NCI-H1105 (cell line): ENCODE results near the gene RTCA.
"Not testable (repeated sequence)": the region's sequence is repeated elsewhere in the genome, so short reads cannot be mapped to it uniquely, and the experiment has no call there.

Experiments used
- DNase-seq: peaks from one replicate; lab custom pipeline; 2025; lab: John Stamatoyannopoulos, UW

Gene RTCA

DNA sequence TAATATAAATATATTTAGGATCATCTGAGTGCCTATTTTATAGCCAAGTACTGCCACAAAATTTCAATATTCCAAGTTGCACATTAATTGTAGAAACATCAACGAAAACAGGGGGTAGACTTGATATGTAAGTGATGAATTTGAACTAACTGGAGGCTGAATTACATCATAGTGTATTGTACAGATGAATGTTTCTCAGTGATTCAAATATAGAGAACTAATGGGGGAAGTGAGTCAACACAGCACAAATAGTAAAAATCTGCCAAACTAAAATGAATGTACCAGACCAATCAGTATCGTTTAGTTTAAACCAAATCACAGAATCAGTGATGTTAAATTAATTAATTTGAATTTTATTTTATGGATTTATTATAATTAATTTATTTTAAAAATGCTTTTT, 42.8 kb downstream of the RTCA start:
- DNase-seq, result no peak

DNA sequence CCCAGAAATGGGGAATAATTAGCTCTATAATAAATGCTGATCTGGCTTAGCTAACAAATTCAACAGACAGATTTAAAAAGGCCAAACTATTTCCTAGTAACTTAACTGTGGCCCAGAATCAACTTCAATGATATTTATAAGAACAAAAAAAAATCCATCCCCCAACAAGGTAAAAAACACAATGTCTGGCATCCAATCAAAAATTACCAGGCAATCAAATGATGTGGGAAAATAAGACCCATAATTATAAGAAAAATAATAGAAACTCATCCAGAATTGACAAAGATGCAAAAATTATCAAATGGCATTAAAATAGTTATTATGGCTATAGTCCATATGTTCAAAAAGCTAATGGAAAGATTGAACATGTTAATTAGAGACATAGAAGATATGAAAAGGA, 43.8 kb downstream of the RTCA start:
- DNase-seq, result no peak

DNA sequence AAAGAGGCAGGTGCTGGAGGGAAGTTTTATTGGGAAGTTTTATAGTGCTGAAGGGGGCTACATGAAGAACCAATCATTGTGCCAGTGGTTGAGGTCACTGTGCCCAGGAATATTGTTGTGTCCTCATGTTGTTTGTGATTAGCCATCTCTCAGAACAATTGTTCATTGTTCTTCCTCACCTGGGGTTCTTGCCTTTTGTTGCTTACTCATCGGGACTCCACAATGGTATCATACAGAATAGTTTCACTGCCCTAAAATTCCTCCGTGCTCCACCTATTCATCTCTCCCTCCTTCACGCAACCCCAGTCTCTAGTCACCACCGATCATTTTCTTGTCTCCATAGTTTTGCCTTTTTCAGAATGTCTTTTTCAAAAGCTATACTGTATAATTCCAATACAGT, 47.4 kb downstream of the RTCA start:
- no peak for DNase-seq

DNA sequence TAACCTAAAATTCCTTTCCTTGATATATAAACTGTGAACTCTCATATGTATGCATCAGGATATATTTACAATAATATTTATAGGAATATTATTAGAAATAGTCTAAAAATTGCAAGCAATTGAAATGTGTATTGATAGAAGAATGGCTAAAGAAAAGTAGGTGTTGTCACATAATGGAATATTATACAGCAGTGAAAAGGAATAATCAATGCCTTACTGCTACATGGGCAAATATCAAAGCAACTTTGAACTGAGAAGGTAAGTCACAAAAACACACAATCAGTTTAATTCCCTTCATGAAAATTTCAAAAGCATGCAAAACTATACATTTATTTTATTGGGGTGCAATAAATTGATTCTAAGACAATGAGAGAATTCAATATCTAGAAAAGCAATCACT, 50.6 kb downstream of the RTCA start:
- no peak for DNase-seq

DNA sequence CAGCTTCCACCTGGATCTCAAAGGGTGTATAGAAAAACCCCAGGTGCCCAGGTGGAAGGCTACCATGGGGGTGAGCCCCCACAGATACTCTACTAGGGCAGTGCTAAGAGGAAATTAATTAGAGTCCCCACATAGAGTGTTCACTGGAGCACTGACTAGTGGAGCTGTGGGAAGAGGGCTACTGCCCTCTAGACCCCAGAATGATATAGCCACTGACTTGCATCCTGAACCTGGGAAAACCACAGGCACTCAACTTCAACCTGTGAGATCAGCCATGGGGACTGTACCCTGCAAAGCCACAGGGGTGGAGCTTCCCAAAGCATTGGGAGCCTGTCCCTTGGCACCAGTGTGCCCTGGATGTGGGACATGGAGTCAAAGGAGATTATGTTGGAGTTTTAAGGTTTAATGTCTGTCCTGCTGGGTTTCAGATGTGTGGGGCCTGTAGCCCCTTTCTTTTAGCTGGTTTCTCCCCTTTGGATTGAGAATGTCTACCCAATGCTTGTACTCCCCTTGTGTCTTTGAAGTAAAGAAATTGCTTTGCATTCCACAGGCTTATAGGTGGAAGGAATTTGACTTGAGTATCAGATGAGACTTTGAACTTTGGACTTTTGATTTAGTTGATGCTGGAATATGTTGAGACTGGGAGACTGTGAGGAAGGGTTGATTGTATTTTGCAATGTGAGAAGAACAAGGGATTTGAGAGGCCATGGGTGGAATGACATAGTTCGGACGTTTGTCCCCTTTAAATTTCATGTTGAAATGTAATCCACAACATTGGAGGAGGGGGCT, 54.5 kb downstream of the RTCA start:
- no peak for DNase-seq

DNA sequence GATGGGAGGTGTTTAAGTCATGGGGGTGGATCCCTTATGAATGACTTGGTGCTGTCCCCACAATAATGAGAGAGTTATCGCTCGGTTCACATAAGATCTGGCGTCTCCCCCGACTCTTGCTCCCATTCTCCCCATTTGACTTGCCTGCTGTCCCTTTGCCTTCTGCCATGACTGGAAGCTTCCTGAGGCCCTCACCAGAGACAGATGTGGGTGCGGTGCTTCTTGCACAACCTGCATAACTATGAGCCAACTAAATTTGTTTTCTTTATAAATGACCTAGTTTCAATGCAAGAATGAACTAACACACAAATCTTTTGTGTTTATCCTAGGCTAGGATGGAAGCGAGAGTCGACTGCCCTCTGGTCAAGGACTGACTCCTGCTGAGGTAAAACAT, 55.1 kb downstream of the RTCA start:
- no peak for DNase-seq

DNA sequence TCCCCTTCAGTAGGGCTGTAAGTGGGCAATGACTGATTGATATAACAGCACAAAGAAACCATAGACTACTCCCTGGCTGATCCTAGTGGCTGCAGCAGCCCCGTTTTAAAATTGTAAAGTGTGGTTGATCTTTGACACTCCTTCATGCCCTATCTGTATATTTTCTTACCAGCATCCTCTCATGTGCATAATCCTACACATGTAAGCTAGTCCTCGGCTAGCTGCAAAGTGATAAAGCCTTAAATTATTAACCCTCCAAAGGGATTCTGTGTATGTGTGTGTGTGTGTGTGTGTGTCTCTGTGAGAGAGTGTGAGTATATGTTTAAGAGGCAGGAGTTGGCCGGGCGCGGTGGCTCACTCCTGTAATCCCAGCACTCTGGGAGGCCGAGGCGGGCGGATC, 55.5 kb downstream of the RTCA start:
- DNase-seq, result no peak

GRCh38 chr1:100322436-100323211, 56.6 kb downstream of the RTCA start:
- DNase-seq, result no peak

GRCh38 chr1:100323419-100324106, 57.5 kb downstream of the RTCA start:
- DNase-seq, result no peak

DNA sequence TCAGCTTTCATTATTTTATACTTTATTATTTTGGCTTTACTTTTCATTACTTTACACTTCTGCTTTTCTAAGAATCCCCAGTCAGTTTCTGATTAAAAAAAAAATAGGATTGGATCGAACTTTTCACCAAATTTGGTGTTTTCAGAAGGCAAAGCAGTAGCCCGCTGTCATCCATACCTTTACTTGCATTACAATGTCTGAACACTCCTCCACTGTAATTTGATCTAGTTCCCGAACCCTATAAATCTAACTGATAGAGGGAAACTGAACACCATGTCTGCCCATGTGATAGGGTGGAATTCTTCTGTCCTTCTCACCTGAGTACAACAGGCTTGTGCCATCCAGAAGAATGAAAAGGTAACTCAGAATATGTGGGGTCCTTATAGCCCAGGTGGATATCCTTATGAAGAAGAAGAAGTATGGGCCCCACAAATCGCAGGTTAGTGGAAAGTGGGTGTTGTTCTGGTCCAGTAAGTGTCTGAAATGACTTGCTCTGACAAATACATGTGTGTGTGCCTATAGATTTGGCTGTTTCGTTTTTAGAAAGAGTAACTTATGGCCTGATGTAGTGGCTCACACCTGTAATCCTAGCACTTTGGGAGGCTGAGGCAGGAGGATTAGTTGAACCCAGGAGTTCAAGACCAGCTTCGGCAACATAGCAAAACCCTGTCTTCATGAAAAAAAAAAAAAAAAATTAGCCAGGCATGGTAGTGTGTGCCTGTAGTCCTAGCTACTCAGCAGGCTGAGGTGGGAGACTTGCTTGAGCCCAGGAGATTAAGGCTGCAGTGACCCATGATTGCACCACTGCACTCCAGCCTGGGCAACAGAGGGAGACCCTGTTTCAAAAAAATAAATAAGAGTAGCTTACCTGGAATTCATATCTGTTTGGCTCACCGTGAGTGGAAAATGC, 59.7 kb downstream of the RTCA start:
- DNase-seq, result no peak

- DNase-seq, result not testable (repeated sequence)
Observed at GRCh38 chr1:100326325-100326670, 60.3 kb downstream of the RTCA start.

GRCh38 chr1:100328133-100328532, 62.1 kb downstream of the RTCA start:
- DNase-seq, result no peak

DNA sequence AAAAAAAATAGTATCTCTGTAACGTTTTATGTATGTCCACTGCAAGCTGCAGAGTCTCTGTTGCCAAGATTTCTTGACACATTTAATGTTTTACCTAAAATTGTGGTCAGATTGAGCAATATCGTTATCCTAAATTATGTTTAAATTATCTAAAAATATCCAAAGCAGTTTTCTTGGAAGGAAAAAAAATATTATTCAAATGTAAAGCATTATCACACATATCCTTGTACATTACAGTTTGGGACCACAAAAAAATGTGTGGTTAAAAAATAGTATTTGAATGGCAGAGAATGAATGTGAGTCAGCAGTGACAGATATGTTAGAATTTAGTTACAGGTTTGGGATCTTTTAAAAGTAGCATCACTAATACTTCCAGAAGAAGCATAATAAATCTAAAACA, 65.1 kb downstream of the RTCA start:
- not testable (repeated sequence) for DNase-seq

GRCh38 chr1:100332331-100332730, 66.3 kb downstream of the RTCA start:
- DNase-seq, result no peak

GRCh38 chr1:100335436-100335835, 69.4 kb downstream of the RTCA start:
- no peak for DNase-seq

GRCh38 chr1:100337878-100338277, 71.9 kb downstream of the RTCA start:
- DNase-seq, result not testable (repeated sequence)

GRCh38 chr1:100339735-100340134, 73.7 kb downstream of the RTCA start:
- DNase-seq, result not testable (repeated sequence)

DNA sequence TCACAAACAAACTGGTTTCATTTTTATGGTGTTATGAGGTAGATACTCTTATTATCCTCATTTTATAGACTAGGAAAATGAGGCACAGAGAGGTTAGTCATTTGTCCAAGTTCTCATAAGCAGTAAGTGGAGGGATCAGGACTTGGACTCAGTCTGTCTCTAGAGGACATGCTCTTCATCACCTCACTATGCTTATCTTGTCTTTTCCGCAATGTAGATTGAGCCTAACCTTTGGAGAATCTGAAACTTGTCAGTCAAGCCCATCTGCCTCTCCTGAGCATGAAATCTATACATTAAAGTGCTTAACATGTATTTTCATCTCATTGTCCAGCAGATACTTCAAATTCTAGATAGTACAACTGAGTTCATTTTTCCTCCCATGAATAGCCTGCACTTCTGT, 74.5 kb downstream of the RTCA start:
- DNase-seq, result no peak

- DNase-seq, result no peak
Observed at GRCh38 chr1:100342348-100342747, 76.3 kb downstream of the RTCA start.
